ENCODE results near the gene PNP.
"Not testable (repeated sequence)": the region's sequence is repeated elsewhere in the genome, so short reads cannot be mapped to it uniquely, and the experiment has no call there.

The PNP gene

GRCh38 chr14:20440465-20440864 lies 28.7 kb upstream of the PNP start:
- H3K27me3 Mint-ChIP-seq = no peaks in the 10 kb centered on the region
- DNase-seq (no peak), ATAC-seq (peak; percentile 63)
- peaks cover 9% of the 10 kb centered on the region for H3K36me3 Mint-ChIP-seq (ENCODE audit: low read depth)
- H3K4me1 Mint-ChIP-seq = peaks cover 32% of the 10 kb centered on the region
- H3K9me3 Mint-ChIP-seq = no peaks in the 10 kb centered on the region
- peak overlapping the region; percentile 80 for H3K27ac Mint-ChIP-seq
- peak overlapping the region; percentile 47 for H3K4me3 Mint-ChIP-seq

- H3K4me3 Mint-ChIP-seq = peak overlapping the region; percentile 47
- peak overlapping the region; percentile 80 for H3K27ac Mint-ChIP-seq
- no peaks in the 10 kb centered on the region for H3K27me3 Mint-ChIP-seq
- peaks cover 9% of the 10 kb centered on the region for H3K36me3 Mint-ChIP-seq (ENCODE audit: low read depth)
- no peaks in the 10 kb centered on the region for H3K9me3 Mint-ChIP-seq
- peaks cover 32% of the 10 kb centered on the region for H3K4me1 Mint-ChIP-seq
- DNase-seq (no peak), ATAC-seq (peak; percentile 86)
Observed at GRCh38 chr14:20440882-20441281, 28.3 kb upstream of the PNP start.

- Mint-ChIP-seq H3K36me3 (ENCODE audit: low read depth) (peaks cover 9% of the 10 kb centered on the region), H3K9me3 (no peaks in the 10 kb centered on the region), H3K4me3 (no peak overlapping the region), H3K27ac (peak overlapping the region; percentile 80), H3K27me3 (no peaks in the 10 kb centered on the region), H3K4me1 (peaks cover 32% of the 10 kb centered on the region)
- ATAC-seq (no peak), DNase-seq (no peak)
Observed at GRCh38 chr14:20441461-20441860, 27.7 kb upstream of the PNP start.

GRCh38 chr14:20443650-20444049 lies 25.6 kb upstream of the PNP start:
- DNase-seq, H3K9me3 Mint-ChIP-seq, ATAC-seq, H3K4me3 Mint-ChIP-seq, H3K27me3 Mint-ChIP-seq, H3K27ac Mint-ChIP-seq: not testable (repeated sequence)
- H3K4me1 Mint-ChIP-seq = peaks cover 28% of the 10 kb centered on the region
- peaks cover 29% of the 10 kb centered on the region for H3K36me3 Mint-ChIP-seq (ENCODE audit: low read depth)

GRCh38 chr14:20446889-20447288 lies 22.3 kb upstream of the PNP start:
- DNase-seq (no peak), ATAC-seq (no peak)
- Mint-ChIP-seq H3K36me3 (ENCODE audit: low read depth) (peaks cover 51% of the 10 kb centered on the region), H3K4me3 (no peak overlapping the region), H3K4me1 (peaks cover 2% of the 10 kb centered on the region), H3K27me3 (no peaks in the 10 kb centered on the region), H3K27ac (peak overlapping the region; percentile 29), H3K9me3 (no peaks in the 10 kb centered on the region)

GRCh38 chr14:20452831-20453230 lies 16.4 kb upstream of the PNP start:
- peak overlapping the region; percentile 55 for H3K27ac Mint-ChIP-seq
- peaks cover 49% of the 10 kb centered on the region for H3K36me3 Mint-ChIP-seq (ENCODE audit: low read depth)
- H3K4me3 Mint-ChIP-seq = peak overlapping the region; percentile 50
- ATAC-seq, DNase-seq, H3K27me3 Mint-ChIP-seq, H3K9me3 Mint-ChIP-seq: not testable (repeated sequence)
- peaks cover 23% of the 10 kb centered on the region for H3K4me1 Mint-ChIP-seq

- Mint-ChIP-seq H3K9me3 (no peaks in the 10 kb centered on the region), H3K4me1 (peaks cover 32% of the 10 kb centered on the region), H3K27me3 (no peaks in the 10 kb centered on the region), H3K4me3 (no peak within 1 kb of the TSS), H3K36me3 (ENCODE audit: low read depth) (peaks cover 40% of the 10 kb centered on the region), H3K27ac (no peak within 1 kb of the TSS)
- ATAC-seq (peak; percentile 87), DNase-seq (peak; percentile 95)
Observed at GRCh38 chr14:20454516-20455354, 14.5 kb upstream of the PNP start, which contains the start of the genes APEX1 and OSGEP. Gene APEX1 (plus strand): TSS chr14:20455226. CDS start chr14:20455646, 420 bp downstream. Gene OSGEP (minus strand): TSS chr14:20454812. CDS start chr14:20454683, 129 bp downstream.

- Mint-ChIP-seq H3K27me3 (no peaks in the 10 kb centered on the region), H3K36me3 (ENCODE audit: low read depth) (peaks cover 42% of the 10 kb centered on the region), H3K9me3 (no peaks in the 10 kb centered on the region), H3K27ac (no peak overlapping the region), H3K4me3 (no peak overlapping the region), H3K4me1 (peaks cover 40% of the 10 kb centered on the region)
- peak; percentile 71 for ATAC-seq
- no peak for DNase-seq
Observed at GRCh38 chr14:20455355-20456300, 13.6 kb upstream of the PNP start.

- H3K27me3 Mint-ChIP-seq = peaks cover 5% of the 10 kb centered on the region
- H3K9me3 Mint-ChIP-seq = no peaks in the 10 kb centered on the region
- H3K36me3 Mint-ChIP-seq (ENCODE audit: low read depth) = peaks cover 32% of the 10 kb centered on the region
- DNase-seq = no peak
- no peak for ATAC-seq
- H3K4me3 Mint-ChIP-seq = no peak overlapping the region
- H3K27ac Mint-ChIP-seq = peak overlapping the region; percentile 58
- peaks cover 49% of the 10 kb centered on the region for H3K4me1 Mint-ChIP-seq
Observed at GRCh38 chr14:20456971-20457370, 12.2 kb upstream of the PNP start.

- H3K4me3 Mint-ChIP-seq = no peak overlapping the region
- peaks cover 45% of the 10 kb centered on the region for H3K4me1 Mint-ChIP-seq
- peaks cover 5% of the 10 kb centered on the region for H3K27me3 Mint-ChIP-seq
- peak overlapping the region; percentile 25 for H3K27ac Mint-ChIP-seq
- DNase-seq = no peak
- ATAC-seq = no peak
- no peaks in the 10 kb centered on the region for H3K9me3 Mint-ChIP-seq
- peaks cover 24% of the 10 kb centered on the region for H3K36me3 Mint-ChIP-seq (ENCODE audit: low read depth)
Observed at GRCh38 chr14:20458031-20458789, 11.0 kb upstream of the PNP start.

GRCh38 chr14:20460458-20461224 lies 8.6 kb upstream of the PNP start:
- DNase-seq = peak; percentile 48
- Mint-ChIP-seq H3K27ac (peak overlapping the region; percentile 88), H3K9me3 (no peaks in the 10 kb centered on the region), H3K36me3 (ENCODE audit: low read depth) (peaks cover 24% of the 10 kb centered on the region), H3K4me3 (peak overlapping the region; percentile 87), H3K27me3 (peaks cover 5% of the 10 kb centered on the region), H3K4me1 (peaks cover 43% of the 10 kb centered on the region)
- ATAC-seq = no peak

- H3K4me3 Mint-ChIP-seq = peak within 1 kb of the TSS; percentile 87
- peak; percentile 98 for ATAC-seq
- peak; percentile 98 for DNase-seq
- peak within 1 kb of the TSS; percentile 93 for H3K27ac Mint-ChIP-seq
- peaks cover 43% of the 10 kb centered on the region for H3K4me1 Mint-ChIP-seq
- peaks cover 24% of the 10 kb centered on the region for H3K36me3 Mint-ChIP-seq (ENCODE audit: low read depth)
- no peaks in the 10 kb centered on the region for H3K9me3 Mint-ChIP-seq
- H3K27me3 Mint-ChIP-seq = peaks cover 5% of the 10 kb centered on the region
Observed at GRCh38 chr14:20461225-20462141, 7.7 kb upstream of the PNP start, which contains the start of gene PIP4P1. Gene PIP4P1 (minus strand): TSS chr14:20461434. CDS start chr14:20461325, 109 bp downstream.

Data from activated naive CD8-positive, alpha-beta T cell treated with anti-CD3 and anti-CD28 coated beads, Interleukin-2, amount 50 U/mL, for 24 hours (primary cell).